ENCODE results near the gene TADA2A.
"Not testable (repeated sequence)": the region's sequence is repeated elsewhere in the genome, so short reads cannot be mapped to it uniquely, and the experiment has no call there.

Gene TADA2A

DNA sequence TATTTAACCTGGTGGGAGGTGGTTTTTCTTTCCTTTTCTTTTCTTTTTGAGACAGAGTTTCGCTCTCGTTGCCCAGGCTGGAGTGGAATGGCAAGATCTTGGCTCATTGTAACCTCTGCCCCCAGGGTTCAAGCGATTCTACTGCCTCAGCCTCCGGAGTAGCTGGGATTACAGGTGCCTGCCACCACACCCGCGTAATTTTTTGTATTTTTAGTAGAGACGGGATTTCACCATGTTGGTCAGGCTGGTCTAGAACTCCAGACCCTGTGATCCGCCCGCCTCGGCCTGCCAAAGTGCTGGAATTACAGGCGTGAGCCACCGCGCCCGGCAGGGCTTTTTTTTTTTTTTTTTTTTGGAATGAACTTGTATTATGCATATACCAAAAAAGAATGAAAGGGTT is 1.2 kb upstream of the TADA2A start:
- not testable (repeated sequence) for DNase-seq

DNA sequence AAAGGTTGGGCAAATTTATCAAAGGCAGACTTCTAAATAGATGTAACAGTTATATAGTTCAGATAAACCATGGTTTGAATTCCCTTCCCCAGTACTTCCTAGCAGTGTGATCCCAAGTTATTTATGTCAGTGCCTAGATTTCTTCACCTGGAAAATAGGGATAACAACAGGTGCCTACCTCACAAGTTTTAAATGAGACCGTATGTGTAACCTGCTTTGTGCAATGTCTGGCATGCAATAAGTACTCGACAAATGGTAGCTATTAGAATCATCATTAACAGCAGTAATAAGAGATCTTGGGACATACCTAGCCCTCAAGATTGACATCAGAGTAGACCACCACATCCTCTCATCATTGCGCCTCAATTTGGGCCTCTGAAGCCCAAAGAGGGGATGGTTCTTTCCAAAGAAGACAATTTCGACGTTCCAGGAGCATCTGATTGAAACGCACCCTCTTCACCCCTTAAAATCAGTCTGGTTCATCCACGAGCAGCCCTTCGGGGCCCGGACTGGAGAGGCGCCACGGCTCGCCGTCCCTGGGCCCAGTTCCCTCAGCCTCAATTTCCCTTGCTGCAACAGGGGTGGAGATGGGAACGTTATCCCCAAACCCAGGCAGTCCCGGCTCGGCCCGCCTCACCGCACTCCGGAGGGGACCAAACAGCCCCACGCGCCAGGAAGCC is 591 bp upstream of the TADA2A start:
- DNase-seq: no peak

DNA sequence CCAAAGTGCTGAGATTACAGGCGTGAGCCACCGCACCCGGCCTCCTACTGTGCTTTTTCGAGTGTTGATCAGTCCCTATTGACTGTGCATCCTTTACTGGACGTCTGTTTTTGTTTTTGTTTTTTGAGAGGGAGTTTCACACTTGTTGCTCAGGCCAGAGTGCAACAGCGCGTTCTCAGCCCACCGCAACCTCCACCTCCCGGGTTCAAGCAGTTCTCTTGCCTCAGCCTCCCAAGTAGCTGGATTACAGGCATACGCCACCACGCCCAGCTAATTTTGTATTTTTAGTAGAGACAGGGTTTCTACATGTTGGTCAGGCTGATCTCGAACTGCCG is 1.4 kb downstream of the TADA2A start:
- DNase-seq: not testable (repeated sequence)

DNA sequence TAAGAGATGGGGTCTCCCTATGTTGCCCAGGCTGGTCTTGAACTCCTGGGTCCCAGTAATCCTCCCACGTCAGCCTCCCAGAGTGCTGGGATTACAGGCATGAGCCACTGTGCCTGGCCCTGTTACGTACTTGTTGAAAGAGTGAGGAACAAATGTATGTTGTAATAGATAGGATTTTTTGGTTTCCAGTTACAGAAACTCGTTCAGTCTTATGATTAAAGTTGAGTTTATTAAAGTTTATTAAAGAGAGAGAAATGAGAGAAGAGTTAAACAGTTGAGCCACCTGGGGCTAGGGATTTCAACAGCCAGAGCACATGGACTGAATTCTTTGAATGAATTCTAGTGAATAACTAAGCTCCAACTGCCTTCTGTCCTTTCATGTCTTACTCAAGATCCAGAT is 3.7 kb downstream of the TADA2A start:
- no peak for DNase-seq

- no peak for DNase-seq
Observed at GRCh38 chr17:37413875-37414519, 7.3 kb downstream of the TADA2A start.

DNA sequence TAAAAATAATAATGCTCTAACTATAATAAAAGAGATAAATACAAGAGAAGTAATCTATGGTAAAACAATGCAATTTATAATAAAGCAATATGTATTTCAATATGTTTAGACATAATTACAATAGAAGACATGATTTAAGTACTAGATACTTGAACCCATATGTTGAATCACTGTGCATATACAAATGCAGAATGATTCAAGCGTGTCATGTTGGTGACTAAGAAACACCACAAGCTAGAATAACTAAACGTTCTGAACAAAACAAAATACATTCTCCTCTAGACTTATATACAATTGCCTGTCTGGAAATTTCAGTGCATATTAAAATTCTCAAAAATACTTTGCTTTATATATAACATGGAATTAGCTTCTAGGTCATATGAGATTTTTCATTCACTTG is 11.2 kb downstream of the TADA2A start:
- no peak for DNase-seq

GRCh38 chr17:37422971-37423625 is 16.4 kb downstream of the TADA2A start:
- no peak for DNase-seq

- no peak for DNase-seq
Observed at GRCh38 chr17:37425268-37425667, 18.6 kb downstream of the TADA2A start.

- DNase-seq: no peak
Observed at GRCh38 chr17:37429039-37429438, 22.4 kb downstream of the TADA2A start.

GRCh38 chr17:37429453-37429852 is 22.8 kb downstream of the TADA2A start:
- DNase-seq: no peak

- DNase-seq: no peak
Observed at GRCh38 chr17:37430051-37430627, 23.5 kb downstream of the TADA2A start.

DNA sequence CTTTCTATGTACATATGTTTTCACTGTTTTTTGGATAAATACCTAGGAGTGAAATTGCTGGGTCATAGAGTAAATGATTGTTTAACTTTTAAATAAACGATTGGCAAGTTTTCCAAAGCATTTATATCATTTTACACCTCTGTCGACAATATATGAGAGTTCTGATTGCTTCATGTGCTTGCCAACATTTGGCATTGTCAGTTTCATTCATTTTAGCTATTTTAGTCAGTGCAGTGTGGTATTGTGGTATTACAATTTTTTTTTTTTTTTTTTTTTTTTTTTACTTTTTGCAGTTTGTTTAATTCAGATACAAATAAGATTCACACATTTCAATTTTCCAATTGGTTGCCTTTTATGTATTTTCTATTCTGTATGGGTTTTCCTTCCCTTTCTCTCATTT is 26.0 kb downstream of the TADA2A start:
- DNase-seq: no peak

DNA sequence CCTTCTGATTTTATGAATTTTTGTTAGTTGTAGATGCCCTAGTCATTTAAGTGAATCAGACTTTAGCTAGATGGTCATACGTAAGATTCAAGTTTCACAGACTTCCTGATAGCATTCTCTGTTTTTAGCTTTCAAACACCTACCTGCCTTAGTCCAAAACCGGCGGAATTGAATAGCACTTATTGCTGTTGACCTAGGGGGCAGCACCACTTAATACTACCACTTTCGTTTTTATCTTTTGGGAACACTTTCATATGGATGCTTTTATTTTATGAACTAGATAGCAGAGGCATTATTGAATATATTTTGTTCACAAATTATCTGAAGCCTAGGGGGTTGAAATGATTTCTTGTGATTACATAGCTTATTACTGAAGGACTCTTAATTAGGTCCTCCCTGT is 31.5 kb downstream of the TADA2A start:
- no peak for DNase-seq

GRCh38 chr17:37440424-37440823 is 33.7 kb downstream of the TADA2A start:
- no peak for DNase-seq

DNA sequence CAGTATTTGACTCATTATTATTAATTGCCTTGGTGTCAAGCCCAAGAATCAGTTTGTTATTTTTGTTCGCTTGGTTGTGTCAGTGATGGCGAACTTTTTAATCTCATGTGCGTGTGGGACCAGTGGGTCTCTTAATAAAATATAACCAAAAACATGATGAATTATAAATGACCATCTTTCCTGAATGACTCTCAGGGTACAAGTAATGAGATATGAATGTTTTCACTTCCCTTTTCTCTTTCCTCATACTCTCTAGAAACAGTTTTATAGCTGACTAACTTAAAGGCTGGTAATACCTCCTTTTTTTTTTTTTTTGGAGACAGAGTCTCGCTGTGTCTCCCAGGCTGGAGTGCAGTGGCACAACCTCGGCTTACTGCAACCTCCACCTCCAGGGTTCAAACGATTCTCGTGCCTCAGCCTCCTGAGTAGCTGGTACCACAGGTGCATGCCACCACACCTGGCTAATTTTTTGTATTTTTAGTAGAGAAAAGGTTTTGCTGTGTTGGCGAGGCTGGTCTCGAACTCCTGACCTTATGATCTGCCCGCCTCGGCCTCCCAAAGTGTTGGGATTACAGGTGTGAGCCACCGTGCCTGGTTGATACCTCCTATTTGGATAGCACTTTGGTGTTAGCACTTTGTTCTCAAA is 34.8 kb downstream of the TADA2A start:
- DNase-seq: not testable (repeated sequence)

DNA sequence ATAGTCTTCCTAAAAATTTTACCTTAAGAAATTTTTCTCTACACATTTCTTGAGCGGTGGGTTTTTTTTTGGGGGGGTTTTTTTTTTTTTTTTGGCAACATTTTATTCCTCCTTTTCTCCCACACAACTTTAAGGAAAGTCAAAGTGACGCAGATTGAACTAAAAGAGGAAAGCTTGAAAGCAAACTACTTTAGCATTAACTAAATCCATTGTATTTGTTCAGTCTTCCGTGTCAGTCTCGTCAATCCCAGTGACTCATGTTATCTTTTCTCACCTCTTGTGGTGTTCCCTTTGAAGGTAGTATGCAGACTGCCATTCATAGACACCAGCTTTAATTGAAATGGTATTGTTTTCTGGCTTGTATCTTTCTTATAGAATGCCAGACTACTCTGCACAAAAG is 39.3 kb downstream of the TADA2A start:
- DNase-seq: no peak

GRCh38 chr17:37447641-37448040 is 41.0 kb downstream of the TADA2A start:
- no peak for DNase-seq

DNA sequence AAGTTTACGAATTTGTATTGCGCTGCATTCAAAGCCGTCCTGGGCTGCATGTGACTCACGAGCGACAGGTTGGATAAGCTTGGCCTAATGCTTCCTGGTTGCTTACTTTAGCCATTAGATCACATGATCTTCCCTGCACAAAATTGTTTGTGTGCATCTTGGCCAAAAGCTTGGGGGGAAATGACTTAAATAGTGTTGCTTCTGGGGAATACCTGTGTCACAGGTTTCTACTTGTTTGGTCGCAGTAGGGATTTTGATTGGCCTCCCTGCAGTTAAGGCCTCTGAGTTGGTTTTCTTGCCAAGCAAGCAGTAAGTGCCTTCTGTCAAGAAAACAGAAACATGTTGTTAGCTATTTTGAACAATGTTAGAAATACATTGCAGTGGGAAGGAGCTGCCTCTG is 43.4 kb downstream of the TADA2A start:
- DNase-seq: no peak

GRCh38 chr17:37457801-37458200 is 51.1 kb downstream of the TADA2A start:
- not testable (repeated sequence) for DNase-seq

GRCh38 chr17:37458805-37459204 is 52.1 kb downstream of the TADA2A start:
- DNase-seq: no peak

DNA sequence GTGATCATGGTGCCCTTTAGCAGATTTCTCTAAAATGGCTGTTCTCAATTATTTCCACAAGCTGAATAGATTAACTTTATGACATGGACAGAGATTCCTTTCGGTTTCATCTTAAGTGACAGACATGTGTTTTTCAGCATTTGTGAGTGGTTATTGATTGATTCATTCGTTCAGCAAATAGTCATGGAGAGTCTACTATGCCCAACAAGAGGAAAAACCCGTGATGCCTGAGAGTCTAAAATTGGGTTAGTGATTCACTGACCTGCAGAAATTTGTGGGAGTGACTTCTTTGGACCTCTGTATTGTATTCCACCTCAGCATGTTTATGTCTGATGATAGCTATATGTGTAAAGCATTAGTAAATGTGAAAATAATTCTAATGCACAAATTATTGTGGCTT is 55.0 kb downstream of the TADA2A start:
- DNase-seq: no peak

DNA sequence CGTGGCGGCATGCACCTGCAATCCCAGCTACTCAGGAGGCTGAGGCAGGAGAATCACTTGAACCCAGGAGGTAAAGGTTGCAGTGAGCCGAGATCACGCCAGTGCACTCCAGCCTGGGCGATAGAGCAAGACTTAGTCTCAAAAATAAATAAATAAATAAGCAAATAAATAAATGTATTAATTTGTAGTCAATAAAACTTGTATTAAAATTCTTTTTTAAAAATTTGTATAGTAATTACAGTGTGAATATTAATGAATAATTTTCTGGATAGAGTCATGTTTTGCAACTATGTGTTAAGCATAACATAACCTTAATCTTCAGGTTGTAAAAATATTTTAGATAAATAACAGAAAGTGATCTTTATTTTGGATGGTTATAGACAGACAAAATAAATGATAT is 55.8 kb downstream of the TADA2A start:
- DNase-seq: no peak

- DNase-seq: no peak
Observed at GRCh38 chr17:37463039-37463438, 56.4 kb downstream of the TADA2A start.
